GM21576 (cell line): ENCODE results near the gene KRT38.
"Not testable (repeated sequence)": the region's sequence is repeated elsewhere in the genome, so short reads cannot be mapped to it uniquely, and the experiment has no call there.

Experiments
- ATAC-seq: cut with Tn5 transposase; IDR thresholded peaks from one replicate; pipeline ENCODE4 v1.9.1; 2021; ENCODE audit warnings: mild to moderate bottlenecking, moderate library complexity; ENCODE audit not compliant: unreplicated experiment

Gene KRT38

GRCh38 chr17:41463746-41464145 is 23.0 kb upstream of the KRT38 start:
- no peak for ATAC-seq

GRCh38 chr17:41462705-41463104 is 21.9 kb upstream of the KRT38 start:
- no peak for ATAC-seq

- no peak for ATAC-seq
Measured at GRCh38 chr17:41457676-41458075, 16.9 kb upstream of the KRT38 start.

DNA sequence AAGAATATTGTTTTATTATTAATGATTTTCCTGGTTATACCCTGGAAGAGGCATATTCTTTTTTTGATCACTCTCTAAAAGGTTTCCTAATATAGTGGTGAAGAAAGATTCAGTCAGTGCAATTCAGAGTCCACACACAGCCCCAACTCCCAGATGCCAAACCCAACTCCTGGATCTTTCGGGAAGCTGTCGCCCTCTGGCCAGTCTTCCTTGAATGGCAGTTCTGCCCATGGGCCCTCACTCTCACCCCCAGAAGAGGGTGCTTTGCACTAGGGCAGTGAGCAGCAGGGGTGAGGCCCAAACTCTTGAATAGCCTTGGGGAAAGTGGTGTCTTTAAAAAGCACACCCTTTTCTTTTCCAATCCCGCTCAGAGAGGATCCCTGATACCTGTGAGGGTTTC is 15.4 kb upstream of the KRT38 start:
- no peak for ATAC-seq

- ATAC-seq: no peak
Measured at GRCh38 chr17:41455236-41455635, 14.5 kb upstream of the KRT38 start.

GRCh38 chr17:41453066-41453465 is 12.3 kb upstream of the KRT38 start:
- ATAC-seq: no peak

GRCh38 chr17:41452281-41452680 is 11.5 kb upstream of the KRT38 start:
- no peak for ATAC-seq

- ATAC-seq: no peak
Measured at GRCh38 chr17:41451154-41451728, 10.5 kb upstream of the KRT38 start.

DNA sequence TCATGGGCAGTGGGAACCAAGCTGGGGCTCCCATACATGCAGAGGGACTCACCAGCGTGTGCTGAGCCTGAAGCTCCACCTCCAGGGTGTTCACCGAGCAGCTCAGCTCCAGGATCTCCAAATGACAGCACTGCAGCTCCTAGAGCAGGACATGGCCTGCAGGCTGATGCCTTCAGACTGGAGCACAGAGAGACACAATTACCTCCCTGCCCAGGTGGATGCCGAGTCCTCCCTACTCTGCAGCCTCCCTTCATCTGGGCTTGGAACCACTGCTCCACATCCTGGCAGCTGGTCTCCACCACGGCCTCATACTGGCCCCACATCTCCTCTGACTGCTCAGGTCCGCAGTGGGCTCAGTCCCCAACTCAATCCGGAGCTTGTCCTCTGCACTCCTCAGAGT is 8.2 kb upstream of the KRT38 start:
- no peak for ATAC-seq

GRCh38 chr17:41448506-41448905 is 7.7 kb upstream of the KRT38 start:
- no peak for ATAC-seq

GRCh38 chr17:41446806-41447205 is 6.0 kb upstream of the KRT38 start:
- ATAC-seq: no peak

DNA sequence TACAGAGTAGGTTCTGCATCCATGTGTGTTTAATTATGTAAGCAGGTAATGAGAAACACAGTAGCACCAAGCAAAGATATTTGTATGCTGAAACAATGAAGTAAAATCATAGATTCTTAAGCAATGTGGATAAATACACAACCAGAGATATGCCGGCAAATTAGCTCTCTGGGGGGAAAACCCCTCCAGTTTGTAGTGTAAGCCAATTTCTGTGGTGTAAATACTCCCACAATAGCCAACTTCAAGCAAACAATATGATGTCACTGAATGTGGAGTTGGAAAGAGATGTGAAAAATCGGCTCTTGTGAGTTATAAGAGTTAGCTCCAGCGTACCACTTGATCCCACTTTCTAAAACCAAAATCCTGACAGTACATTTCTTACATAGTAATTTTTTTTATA is 3.9 kb upstream of the KRT38 start:
- no peak for ATAC-seq

DNA sequence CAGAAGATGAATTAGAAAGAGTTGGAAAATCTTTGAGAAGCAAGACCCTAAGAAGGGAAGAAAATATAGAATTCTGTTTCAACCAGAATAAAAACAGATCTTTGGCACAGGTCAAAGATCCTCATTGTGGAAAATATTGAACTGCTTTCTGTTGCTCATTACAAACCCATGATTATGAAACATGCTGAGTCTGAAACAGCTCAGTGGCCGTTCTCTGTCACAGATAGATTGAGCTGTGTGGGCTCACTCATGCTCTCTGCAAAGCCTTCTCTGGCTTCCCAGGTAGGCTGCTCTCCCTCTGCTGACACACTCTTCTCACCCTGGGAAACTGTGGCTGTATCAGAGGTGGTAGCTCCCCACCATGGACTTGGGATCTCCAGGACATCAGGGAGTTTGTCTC is 3.4 kb upstream of the KRT38 start:
- ATAC-seq: no peak

DNA sequence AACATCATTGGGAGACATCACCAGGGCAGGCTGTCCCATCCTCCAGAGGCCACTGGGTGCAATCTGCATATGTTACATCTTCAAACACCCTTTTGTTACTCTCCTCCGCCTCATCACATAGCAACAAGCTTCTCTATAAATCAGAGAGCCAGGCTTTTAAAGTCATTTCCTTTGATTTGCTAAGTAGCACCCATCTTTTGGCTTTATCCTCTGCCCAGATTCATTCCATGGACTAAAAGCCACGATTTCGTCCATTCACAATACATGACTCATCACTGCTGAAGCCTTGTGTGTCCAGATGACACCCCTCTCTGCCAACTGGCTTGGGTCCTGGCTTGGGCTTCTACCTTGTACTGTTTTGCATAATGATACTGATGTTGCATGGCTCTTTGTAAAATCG is 2.0 kb upstream of the KRT38 start:
- ATAC-seq: no peak

DNA sequence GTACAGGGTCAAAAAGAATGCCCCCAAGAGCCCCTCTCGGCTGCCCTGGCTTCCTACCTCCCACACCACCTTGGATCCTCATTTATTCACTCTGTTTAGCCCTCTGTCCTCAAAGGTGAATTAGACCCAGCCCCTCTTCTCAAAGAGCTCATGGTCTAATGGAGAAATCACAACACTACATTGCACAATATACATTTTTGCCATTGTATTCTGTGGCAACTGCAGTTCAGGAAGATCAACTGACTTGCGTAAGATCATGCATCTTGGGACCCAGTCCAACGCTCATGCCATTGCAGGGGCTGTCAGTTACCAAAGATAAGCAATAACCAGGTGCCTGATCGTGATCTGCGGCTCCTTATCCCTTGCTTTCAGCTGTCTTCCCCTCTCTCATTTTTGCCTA is 1.4 kb downstream of the KRT38 start:
- no peak for ATAC-seq

DNA sequence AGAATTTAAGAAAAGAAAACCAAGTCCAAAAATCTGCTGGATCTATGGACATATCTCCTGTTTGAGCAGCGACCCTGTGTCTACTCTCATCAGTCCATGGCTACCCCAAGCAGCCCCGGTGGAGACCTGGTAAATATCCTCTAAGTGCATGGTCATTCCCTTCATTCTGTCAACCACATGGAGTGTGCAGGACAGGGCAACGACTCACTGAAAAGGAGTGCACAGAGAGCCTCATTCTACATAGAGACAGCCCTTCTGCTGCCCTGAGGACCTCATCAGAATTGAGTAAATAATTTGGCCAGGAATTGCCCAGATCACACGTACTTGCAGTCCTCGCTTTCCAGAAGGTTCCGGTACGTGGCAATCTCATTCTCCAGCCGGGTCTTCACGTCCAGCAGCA is 3.0 kb downstream of the KRT38 start:
- no peak for ATAC-seq

DNA sequence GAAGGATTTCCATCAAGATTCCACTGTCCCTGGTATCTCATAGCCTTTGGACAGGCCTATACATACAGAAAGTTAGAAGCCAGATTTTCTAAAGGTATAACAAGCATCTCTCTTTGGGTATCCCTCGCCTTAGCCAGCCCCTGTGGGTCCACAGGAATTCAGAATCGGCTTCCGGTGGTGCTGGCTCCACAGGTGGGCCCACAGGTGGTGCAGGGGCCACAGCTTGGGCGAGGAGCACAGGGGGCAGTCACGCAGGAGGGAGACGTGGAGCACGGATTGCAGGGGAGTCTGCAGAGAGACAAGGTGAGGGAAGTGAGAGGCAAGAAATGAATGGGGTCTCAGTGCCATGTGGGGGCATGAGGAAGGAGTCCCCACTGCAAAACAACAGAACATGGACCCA is 3.5 kb downstream of the KRT38 start:
- ATAC-seq: no peak

- no peak for ATAC-seq
Measured at GRCh38 chr17:41434415-41434814, 6.4 kb downstream of the KRT38 start.

GRCh38 chr17:41434005-41434404 is 6.8 kb downstream of the KRT38 start:
- ATAC-seq: no peak

DNA sequence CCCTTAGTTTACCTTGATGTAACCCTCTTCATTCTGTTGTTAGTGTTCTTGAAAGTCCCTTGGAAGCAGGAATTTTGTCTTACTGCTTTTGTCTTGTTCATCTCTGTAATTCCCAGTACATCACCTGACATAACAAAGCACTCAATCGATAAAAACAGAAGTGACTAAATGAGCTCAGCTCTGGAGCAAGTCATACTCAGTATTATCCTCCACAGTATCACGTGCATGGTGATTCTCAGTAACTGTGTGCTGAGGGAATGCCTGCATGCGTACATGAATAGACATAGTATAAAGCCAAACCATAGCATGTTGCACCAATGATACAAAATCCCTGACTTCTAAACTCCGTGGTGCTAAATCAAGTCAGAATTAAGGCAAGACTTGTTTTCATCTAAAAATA is 7.2 kb downstream of the KRT38 start:
- ATAC-seq: no peak

DNA sequence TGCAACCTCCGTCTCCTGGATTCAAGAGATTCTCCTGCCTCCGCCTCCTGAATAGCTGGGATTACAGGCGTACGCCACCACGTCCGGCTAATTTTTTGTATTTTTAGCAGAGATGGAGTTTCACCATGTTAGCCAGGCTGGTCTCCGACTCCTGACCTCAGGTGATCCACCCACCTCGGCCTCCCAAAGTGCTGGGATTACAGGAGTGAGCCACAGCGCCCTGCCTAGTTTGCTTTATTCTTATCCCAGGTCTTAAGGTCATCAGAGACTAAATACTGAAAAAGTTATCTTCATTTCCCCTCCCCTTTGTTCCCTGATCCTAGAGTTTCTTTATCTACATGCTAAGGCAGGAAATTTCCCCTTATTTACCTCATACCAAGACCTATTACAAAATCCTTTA is 10.4 kb downstream of the KRT38 start:
- not testable (repeated sequence) for ATAC-seq

DNA sequence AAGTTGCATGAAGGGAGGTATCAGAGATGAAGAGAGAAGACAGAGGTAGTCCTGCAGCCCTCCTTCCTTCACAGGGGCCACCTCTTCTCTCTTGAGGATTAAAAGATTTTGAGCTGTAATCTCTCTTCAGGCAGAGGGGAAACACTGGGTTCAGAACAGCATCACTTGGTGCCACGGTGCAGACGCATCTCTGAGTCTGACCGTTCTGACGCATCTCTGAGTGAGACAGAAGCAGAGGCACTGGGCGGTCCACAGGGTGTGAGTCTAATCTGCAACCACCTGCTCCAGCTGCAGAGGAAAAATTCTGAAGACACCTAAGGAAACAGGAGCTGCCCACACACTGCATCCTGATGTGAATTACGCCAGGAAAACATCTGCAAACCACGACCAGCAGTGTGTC is 11.1 kb downstream of the KRT38 start:
- ATAC-seq: no peak

- ATAC-seq: no peak
Measured at GRCh38 chr17:41428591-41429291, 12.0 kb downstream of the KRT38 start.
